Activated CD8-positive, alpha-beta T cell treated with anti-CD3 and anti-CD28 coated beads for 36 hours (primary cell): Measurements from ENCODE around the gene POC1B. TPM values are rescaled to one million over a fixed set of nuclear protein-coding genes. Genes with fewer than 3 reads are reported as not detected.

Source experiments
- ATAC-seq: fragments of 200-7000 bp; cut with Tn5 transposase; one replicate; pipeline ENCODE4 v1.10.0; 2021; ENCODE audit warnings: mild to moderate bottlenecking, moderate library complexity
- CTCF ChIA-PET: fragments of 350-600 bp; sonication (Branson Sonifier 250); formaldehyde crosslinking; loops from one replicate; lab custom pipeline; 2021; ENCODE audit warnings: antibody characterized with exemption; lab: Charles Lee
- POLR2A ChIA-PET: fragments of 350-600 bp; sonication (Branson Sonifier 250); formaldehyde crosslinking; loops from one replicate; lab custom pipeline; 2021; ENCODE audit warnings: antibody characterized with exemption; lab: Charles Lee
- DNase-seq: peaks from one replicate; pipeline ENCODE4 v3.0.0-alpha.2; 2020
- H3K27ac Mint-ChIP-seq: one replicate; pipeline ENCODE4 v1.8.0; 2021; ENCODE audit warnings: mild to moderate bottlenecking, mixed read lengths
- H3K27me3 Mint-ChIP-seq: one replicate; pipeline ENCODE4 v1.8.0; 2021; ENCODE audit warnings: mixed read lengths
- H3K36me3 Mint-ChIP-seq: one replicate; pipeline ENCODE4 v1.8.0; 2021; ENCODE audit warnings: low read depth, mixed read lengths
- H3K4me1 Mint-ChIP-seq: one replicate; pipeline ENCODE4 v1.8.0; 2021; ENCODE audit warnings: low read depth, mixed read lengths
- H3K4me3 Mint-ChIP-seq: one replicate; pipeline ENCODE4 v1.8.0; 2021; ENCODE audit warnings: mild to moderate bottlenecking, moderate library complexity, mixed read lengths
- H3K9me3 Mint-ChIP-seq: one replicate; pipeline ENCODE4 v1.8.0; 2021; ENCODE audit warnings: mixed read lengths
- CTCF ChIP-seq: fragments of 200-600 bp; IDR thresholded peaks from one replicate; pipeline ENCODE4 v1.8.0; 2022; ENCODE audit warnings: antibody characterized with exemption, mild to moderate bottlenecking
- intact Hi-C: fragments of 100-400 bp; cut with micrococcal nuclease; formaldehyde crosslinking; loops from one replicate; pipeline ENCODE4 v1.10.0; 2022
- total RNA-seq, 2 experiments: library from RNA; stranded (reverse); gene quantifications; one replicate each; pipeline ENCODE4 v1.2.3, GENCODE V29; 2021

Gene POC1B
- total RNA-seq, 2 experiments from 2014 or later: 31.9 to 34.8 TPM

GRCh38 chr12:89384050-89384758, 141.6 kb downstream of the POC1B start:
- Mint-ChIP-seq H3K27ac (no peak overlapping the region), H3K36me3 (no peaks in the 10 kb centered on the region), H3K9me3 (no peaks in the 10 kb centered on the region), H3K27me3 (no peaks in the 10 kb centered on the region), H3K4me1 (peaks cover 3% of the 10 kb centered on the region), H3K4me3 (no peak overlapping the region)
- POLR2A ChIA-PET: no interaction called here
- no peak for TF ChIP-seq CTCF
- ATAC-seq (no peak), DNase-seq (no peak)
- CTCF ChIA-PET: no interaction called here
- intact Hi-C loops: no loop called here

DNA sequence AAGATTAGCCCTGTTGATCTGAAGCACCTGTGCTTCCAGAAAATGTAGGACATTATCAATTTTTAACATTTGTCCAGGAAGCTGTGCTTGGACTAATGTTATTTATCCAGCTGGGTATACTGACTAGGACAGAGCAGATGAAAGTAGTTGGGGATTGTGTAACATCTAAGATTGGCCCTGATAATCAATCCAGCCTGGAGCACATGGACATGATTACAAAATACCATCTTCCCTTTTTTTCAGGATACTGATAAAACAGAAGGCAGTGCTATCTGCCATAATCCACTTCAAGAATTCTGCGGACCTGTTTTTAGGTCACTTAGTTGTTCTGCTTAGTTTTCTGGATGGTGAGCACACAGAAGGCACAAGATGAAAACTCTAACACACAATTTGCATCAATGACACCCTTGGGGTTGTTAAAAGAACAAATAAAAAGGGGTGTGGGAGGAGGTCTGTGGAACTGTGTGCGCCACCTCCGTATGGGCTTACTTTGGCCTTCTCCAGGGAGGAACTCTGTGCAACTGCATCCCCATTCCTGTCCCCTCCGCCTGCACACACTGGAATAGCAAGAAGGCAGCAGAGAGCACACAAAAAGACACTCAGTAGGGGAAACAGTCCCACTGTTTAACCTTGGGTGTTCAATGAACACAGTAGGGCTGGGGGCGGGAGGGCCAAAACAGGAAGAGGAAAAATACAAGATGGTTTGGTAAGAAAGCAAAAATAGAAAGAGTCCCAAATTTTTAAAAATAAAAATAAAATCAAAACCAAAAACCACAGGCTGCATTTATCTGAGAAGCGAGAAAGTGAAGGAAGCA, 142.4 kb downstream of the POC1B start:
- peaks cover 3% of the 10 kb centered on the region for H3K4me1 Mint-ChIP-seq
- no peak for DNase-seq
- no peak for TF ChIP-seq CTCF
- no peak overlapping the region for H3K27ac Mint-ChIP-seq
- H3K4me3 Mint-ChIP-seq: no peak overlapping the region
- ChIA-PET POLR2A (no interaction called here), CTCF (no interaction called here)
- no peaks in the 10 kb centered on the region for H3K27me3 Mint-ChIP-seq
- intact Hi-C loops: no loop called here
- no peaks in the 10 kb centered on the region for H3K9me3 Mint-ChIP-seq
- ATAC-seq: no peak
- no peaks in the 10 kb centered on the region for H3K36me3 Mint-ChIP-seq

GRCh38 chr12:89382328-89382727, 143.5 kb downstream of the POC1B start:
- Mint-ChIP-seq H3K36me3 (no peaks in the 10 kb centered on the region), H3K4me3 (no peak overlapping the region), H3K4me1 (peaks cover 3% of the 10 kb centered on the region), H3K27ac (no peak overlapping the region), H3K9me3 (no peaks in the 10 kb centered on the region), H3K27me3 (no peaks in the 10 kb centered on the region)
- CTCF ChIA-PET: interaction anchor here (0.9 kb wide), 1 partner anchor 80 kb away, joined by 4 read pairs; no protein-coding TSS in a partner anchor
- ATAC-seq (no peak), DNase-seq (no peak)
- POLR2A ChIA-PET: no interaction called here
- no peak for TF ChIP-seq CTCF
- intact Hi-C loops: no loop called here

GRCh38 chr12:89379839-89380467, 145.9 kb downstream of the POC1B start:
- H3K27ac Mint-ChIP-seq: no peak overlapping the region
- H3K4me3 Mint-ChIP-seq: no peak overlapping the region
- DNase-seq: no peak
- ATAC-seq: no peak
- H3K4me1 Mint-ChIP-seq: peaks cover 16% of the 10 kb centered on the region
- POLR2A ChIA-PET: no interaction called here
- no peaks in the 10 kb centered on the region for H3K9me3 Mint-ChIP-seq
- no peaks in the 10 kb centered on the region for H3K36me3 Mint-ChIP-seq
- intact Hi-C loops: no loop called here
- CTCF ChIA-PET: interaction anchor here (1.1 kb wide), 1 partner anchor 362 kb away, joined by 3 read pairs; no protein-coding TSS in a partner anchor
- no peak for TF ChIP-seq CTCF
- H3K27me3 Mint-ChIP-seq: no peaks in the 10 kb centered on the region
